Measurements from ENCODE around the gene NDUFS1.
"Not testable (repeated sequence)": the region's sequence is repeated elsewhere in the genome, so short reads cannot be mapped to it uniquely, and the experiment has no call there.

NDUFS1 gene

DNA sequence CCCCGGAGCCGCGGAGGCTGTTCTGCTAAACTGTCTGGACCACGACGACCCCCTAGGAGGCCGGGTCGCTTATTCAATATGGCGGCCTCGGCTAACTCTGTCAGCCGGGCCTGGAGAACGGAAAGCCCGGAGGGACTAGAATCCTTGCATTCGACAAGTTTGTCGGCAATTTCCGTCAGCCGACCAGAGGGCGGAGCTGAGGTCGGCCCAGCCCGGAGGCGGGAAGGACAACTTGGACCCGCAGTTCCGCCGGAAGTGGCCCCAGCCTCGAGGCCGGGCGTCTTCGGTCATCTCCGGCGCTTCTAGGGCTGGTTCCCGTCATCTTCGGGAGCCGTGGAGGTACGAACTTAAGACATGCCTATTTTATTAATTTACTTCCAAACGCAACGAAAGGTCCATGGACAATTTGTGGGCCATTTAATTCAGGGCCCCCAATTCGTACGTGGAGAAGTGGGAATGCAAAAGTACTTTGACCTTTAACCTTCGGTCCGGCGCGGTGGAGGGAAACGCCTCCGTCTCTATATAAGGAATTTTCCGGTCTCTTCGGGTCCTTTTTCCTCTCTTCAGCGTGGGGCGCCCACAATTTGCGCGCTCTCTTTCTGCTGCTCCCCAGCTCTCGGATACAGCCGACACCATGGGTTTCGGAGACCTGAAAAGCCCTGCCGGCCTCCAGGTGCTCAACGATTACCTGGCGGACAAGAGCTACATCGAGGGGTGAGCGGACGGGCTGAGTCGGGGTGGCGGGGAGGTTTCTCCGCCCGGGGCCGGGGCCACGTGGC is at the start of gene NDUFS1, which contains the start of gene EEF1B2:
TSS of gene NDUFS1 (minus strand) at position 99 of the 779 bp plus-strand sequence. CDS start 5,766 bp downstream, outside the sequence.
TSS of gene EEF1B2 (plus strand) at position 550 of the 779 bp plus-strand sequence. CDS start at position 635, 85 bp downstream.
- peak; percentile 97 for DNase-seq

DNA sequence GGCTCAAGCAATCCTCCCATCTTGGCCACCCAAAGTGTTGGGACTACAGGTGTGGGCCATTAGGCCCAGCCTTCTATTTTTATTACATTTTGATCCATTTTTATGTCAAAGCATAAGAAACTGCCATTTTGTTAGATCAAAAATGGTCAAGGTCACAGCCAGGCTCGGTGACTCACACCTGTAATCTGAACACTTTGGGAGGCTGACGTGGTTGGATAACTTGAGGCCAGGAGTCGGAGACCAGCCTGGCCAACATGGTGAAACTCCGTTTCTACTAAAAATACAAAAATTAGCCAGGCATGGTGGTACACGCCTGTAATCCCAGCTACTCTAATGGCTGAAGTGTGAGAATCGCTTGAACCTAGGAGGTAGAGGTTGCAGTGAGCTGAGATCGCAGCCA is 49.7 kb upstream of the NDUFS1 start:
- DNase-seq: no peak

DNA sequence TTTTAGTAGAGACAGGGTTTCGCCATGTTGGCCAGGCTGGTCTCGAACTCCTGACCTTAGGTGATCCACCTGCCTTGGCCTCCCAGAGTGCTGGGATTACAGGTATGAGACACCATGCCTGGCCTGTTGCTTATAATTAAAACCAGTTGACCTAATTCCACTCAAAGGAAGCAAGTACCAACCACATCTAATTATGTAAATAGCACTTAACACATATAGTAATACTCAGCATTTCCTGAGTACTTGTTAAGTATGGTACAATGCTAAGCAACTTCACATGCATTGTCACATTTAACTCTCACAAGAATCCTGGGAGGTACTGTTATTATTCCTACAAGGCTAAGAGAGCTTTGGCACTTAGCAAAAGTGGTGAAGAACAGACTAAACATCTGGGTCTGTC is 48.1 kb upstream of the NDUFS1 start:
- not testable (repeated sequence) for DNase-seq

DNA sequence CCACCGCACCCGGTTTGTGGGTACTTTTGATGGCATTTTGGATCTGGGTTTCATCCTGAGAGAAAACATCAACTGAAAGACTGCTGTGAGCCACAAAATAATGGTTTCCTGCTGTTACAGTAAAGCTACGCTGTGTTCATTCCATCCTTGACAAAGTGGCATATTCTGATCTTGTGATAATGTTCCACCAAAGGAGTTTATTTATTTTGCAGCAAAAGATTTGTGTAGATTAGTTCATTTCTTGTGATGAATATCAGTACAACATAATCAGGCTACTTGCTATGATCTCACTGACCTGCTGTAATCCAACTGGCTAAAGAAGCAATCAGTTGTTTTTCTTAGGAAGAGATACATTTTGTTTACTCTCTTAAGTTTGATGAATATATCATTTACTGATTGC is 45.5 kb upstream of the NDUFS1 start:
- no peak for DNase-seq

DNA sequence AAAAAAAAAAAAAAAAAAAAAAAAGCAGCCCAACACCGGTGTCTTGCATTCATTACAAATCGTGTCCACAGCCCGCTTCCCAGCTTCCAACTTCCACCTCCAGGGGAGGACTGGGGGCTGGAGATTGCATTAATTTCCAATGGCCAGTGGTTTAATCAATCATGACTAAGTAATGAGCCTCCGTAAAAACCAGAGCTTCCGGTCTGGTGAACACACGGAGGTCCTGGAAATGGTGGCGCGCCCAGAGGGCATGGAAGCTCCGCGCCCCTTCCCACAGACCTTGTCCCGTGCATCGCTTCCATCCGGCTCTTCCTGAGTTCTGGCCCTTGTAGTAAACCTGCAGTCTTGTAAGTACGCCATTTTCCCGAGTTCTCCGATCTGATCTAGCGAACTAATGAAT is 44.1 kb upstream of the NDUFS1 start:
- DNase-seq: no peak

DNA sequence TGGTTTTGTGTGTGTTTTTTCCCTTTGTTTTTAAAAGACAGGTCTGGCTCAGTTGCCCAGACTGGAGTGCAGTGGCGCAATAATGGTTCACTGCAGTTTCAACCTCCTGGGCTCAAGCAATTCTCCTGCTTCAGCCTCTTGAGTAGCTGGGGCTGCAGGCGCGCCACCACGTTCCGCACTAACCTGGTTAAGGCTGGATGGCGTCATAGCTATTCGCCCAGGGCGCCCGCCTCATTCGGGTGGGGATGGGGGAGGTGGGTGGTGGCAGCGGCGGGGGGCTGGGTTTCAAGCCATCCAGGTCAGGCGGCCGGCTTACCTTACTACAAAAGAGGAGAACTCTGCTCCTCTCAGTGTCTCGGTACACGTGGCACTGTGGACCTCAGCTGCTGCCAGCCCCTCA is 43.2 kb upstream of the NDUFS1 start:
- no peak for DNase-seq

DNA sequence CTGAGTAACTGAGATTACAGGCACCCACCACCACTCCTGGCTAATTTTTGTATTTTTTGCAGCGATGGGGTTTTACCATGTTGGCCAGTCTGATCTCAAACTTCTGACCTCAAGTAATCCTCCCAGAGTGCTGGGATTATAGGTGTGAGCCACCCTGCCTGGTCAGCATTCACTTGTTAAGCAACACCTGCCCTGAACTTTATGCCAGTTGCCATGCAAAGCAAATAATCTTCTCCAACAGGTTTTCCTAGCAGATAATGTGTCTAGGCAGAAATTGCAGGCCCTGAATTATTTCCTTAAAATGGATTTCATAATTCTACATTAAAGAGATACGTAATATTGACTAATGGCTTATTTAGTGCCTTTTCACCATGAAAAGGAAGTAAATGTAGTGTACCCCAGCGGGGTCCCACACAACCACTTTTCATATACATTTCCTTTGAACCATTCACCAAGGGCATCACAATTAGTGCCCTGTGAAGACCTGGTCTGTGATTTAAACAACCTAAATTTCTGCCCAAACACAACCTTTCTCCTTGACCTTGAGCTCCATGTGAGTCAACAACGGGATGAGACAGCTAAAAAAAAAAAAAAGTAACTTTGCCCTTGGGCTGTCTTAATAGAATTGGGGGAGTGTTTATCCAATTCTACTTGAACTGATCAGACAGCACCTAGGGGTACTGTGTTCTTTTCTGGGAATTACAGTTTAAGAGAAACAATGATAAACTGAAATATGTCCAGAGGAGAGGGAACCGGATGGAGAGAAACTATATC is 42.0 kb upstream of the NDUFS1 start:
- DNase-seq: no peak

DNA sequence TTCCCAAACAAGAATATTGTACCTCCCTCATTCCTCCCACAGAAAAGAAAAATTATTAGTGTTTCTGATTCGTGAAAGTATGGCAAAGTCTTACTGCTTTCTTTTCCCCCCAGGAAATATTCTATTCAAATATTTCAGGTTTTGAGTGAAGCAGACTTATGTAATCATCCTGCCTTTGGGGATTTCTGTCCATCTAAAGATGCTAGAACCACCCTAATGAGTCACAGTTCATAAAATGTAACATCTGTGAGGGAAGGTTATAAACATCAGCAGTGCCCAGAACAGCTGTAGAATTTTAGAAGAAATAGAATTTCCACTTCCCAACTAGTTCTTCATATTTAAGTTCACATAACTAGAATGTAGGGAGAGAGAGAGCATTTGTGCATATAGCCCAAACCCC is 39.4 kb upstream of the NDUFS1 start:
- DNase-seq: no peak

DNA sequence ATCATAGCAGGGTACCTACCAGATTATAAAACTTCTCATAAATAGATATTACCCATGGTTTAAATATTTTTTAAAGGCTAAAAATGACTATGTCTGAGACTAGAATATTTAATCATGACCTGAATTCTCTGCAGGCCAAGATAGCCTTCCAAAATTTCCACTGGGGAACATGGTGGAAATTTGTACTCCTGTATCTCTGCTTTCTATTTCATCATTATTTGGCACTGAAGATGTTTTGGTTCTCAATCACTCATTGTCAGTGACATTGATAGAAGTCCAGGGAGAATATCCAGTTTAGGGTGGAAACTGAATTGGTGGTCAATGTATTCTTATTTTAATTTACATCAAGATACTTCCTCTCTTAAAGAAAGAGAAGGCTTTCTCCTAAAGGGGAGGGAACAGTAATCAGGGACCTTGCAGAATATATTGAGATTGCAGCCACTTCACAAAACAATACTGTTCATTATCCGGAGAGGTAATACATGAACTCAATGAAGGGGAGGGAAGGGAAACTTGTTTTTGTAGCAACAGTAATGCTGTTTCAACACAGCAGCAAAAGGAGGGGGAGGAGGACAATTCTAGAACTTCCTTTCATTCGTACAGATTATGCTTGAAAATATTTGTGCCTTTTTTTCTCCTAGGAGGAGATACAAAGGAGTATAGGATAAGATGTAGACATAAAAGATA is 34.6 kb upstream of the NDUFS1 start:
- no peak for DNase-seq

DNA sequence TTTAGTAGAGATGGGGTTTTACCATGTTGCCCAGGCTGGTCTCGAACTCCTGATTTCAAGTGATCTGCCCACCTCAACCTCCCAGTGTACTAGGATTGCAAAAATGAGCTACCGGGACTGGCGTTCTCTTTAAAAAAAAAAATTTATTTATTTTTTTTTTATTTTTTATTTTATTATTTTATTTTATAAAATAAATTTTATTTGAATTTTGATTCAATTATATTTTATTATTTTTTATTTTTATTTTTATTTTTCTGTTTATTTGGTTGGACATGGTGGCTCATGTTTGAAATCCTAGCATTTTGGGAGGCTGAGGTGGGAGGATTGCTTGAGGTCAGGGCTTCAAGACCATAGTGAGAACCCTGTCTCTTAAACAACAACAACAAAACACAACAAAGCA is 32.9 kb upstream of the NDUFS1 start:
- DNase-seq: no peak

DNA sequence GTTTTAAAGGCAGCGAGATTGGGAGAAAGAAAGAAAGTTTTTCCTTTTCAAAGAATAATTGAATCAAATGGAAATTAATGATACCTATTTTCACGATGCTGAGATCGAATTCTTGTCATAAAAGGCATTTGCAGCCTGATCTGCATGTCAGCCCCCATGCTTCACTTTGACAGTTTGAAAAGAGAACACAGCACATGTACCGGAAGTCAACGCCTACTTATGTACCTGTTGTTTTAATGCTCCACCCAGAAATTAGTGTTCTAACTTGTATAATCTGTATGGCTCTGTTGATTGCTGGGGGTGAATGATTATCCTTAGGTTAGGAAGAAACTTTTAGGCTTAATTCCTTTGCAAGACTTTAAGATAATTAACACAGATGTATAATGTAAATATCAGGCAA is 31.4 kb upstream of the NDUFS1 start:
- no peak for DNase-seq

DNA sequence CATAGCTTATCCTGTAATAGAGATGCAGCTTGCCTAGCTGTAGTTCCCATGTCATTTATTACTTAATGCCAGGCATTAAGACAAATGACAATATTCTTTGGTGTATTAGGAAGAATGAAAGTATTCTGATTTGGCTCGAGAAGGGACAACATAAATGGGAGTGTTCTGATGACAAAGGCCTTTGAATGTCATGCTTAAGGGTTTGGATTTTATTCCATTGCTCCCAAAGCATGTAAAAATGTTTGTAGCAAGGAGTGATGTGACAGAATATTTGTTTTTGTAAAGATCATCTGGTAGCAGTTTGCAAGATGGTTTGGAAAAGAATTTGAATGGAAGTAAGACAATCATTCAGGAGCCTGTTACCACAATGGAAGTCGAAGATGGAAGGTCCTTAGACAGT is 30.9 kb upstream of the NDUFS1 start:
- DNase-seq: no peak

DNA sequence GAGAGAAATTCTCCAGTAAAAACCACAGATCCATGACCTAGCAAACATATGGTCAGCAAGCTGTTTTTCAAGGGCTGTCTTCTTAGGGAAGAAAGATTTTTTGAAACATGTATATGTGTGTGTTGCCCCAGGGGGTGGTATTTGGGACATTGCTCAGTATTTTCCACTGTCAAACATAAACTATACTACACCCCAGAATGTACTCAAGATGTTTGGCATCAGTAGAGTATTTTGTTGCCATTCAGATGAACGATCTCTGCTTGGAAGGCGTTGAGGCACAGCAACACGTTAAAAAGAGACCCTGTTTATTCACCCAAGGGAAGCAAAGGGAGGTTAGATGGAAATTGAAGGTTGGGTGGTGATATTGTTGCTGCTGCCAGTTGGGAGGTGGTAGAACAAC is 30.4 kb upstream of the NDUFS1 start:
- no peak for DNase-seq

DNA sequence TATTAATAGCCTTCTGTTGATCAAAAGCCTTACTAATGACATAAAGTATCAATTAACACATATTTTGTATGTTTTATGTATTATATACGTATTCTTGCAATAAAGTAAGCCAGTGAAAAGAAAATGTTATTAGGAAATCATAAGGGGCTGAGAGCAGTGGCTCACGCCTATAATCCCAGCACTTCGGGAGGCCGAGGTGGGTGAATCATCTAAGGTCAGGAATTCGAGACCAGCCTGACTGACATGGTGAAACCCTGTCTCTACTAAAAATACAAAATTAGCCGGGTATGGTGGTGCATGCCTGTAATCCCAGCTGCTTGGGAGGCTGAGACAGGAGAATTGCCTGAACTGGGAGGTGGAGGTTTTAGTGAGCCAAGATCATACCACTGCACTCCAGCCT is 22.3 kb upstream of the NDUFS1 start:
- DNase-seq: not testable (repeated sequence)

DNA sequence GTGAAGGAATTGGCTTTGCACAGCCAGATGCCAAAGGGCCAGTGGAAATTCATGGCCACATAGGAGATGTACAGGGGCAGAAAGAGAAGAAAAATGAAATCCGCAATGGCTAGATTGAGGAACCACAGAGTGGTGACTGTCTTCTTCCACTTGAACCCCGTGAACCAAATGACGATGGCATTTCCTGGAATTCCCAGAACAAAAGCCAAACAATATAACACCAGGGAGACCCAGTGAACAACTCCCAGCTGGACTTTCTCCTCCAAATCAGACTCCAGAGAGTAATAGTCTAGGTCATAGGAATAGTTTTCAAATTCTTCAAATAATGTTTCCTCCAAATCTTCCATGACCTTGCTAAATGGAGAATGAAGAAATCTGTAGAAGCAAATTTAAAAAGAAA is 17.7 kb upstream of the NDUFS1 start:
- DNase-seq: no peak

DNA sequence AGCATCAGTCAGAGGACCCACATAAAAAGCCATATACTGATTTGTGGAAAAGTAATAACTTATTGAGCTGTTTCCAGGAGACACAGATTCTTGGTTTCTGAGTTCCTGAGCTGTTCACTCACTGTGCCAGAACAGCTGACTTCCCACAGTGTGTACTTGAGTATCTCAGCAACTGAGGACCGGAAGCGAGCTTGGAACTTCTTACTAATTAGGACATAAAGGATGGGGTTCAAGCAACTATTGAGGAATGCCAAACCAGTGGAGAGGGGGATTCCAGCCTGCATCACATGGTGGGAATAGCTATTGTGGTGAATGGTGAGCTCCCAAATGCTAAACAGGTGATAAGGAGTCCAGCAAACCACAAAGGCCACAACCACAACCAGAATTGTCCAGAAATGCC is 16.9 kb upstream of the NDUFS1 start:
- no peak for DNase-seq

DNA sequence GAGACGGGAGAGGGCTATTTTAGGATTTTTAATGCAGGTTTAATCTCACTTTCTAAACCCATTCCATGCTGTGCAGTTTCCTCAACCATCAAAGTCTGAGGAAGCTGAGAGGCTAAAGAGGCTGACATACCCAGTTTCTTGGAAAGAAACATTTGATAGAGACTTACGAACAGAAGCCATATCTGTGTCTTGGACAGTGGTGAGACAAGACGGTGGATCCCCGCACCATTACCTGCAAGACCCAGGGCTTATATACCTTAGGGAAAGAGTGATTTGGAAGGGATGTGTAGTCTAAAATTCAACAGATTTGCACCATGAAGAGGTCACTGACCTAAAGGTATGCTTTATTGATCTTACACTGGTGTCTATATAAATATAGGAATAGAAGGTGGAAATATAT is 13.9 kb upstream of the NDUFS1 start:
- no peak for DNase-seq

DNA sequence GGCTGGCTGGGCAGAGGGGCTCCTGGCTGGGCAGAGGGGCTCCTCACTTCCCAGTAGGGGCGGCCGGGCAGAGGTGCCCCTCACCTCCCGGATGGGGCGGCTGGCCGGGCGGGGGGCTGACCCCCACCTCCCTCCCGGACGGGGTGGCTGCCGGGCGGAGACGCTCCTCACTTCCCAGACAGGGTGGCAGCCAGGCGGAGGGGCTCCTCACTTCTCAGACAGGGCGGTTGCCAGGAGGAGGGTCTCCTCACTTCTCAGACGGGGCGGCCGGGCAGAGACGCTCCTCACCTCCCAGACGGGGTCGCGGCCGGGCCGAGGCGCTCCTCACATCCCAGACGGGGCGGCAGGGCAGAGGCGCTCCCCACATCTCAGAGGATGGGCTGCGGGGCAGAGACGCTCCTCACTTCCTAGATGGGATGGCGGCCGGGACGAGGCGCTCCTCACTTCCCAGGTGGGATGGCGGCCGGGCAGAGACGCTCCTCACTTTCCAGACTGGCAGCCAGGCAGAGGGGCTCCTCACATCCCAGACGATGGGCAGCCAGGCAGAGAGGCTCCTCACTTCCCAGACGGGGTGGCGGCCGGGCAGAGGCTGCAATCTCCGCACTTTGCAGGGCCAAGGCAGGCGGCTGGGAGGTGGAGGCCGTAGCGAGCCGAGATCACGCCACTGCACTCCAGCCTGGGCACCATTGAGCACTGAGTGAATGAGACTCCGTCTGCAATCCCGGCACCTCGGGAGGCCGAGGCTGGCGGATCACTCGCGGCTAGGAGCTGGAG is 12.6 kb upstream of the NDUFS1 start:
- not testable (repeated sequence) for DNase-seq

DNA sequence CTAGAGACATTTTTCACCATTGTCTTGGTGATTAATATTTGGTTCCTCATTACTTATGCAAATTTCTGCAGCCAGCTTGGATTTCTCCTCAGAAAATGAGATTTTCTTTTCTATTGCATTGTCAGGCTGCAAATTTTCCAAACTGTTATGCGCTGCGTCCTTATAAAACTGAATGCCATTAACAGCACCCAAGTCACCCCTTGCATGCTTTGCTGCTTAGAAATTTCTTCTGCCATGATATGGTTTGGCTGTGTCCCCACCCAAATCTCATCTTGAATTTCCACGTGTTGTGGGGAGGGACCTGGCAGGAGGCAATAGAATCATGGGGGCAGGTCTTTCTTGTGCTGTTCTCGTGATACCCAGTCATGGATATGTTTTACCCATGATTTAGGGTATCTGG is 9.0 kb upstream of the NDUFS1 start:
- DNase-seq: not testable (repeated sequence)

DNA sequence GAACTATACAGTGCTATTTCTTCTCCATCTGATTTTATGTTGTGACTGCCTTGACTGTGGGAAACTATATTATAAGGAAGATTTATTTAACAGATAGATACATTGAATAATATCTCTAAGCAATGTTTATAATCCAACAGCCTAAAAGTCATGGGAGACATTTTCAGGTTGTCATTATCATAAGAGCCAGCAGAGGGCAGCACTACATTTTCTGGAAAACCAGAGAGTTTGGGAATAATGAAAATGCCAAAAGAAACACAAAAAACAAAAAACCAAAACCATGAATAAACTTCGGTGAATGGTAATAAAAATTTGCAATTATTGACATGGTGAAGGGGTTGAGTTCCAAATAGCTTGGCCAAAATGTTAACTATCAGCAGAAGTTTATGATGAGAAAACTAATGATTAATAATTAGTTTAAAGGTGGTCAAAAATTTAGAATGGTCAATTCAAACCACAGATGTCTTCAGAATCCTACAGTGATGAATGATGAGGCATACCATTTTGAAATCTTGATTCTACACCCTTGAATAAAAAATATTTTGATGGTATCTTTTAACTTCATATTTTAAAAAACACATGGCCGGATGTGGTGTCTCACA is 5.1 kb upstream of the NDUFS1 start:
- peak; percentile 54 for DNase-seq

DNA sequence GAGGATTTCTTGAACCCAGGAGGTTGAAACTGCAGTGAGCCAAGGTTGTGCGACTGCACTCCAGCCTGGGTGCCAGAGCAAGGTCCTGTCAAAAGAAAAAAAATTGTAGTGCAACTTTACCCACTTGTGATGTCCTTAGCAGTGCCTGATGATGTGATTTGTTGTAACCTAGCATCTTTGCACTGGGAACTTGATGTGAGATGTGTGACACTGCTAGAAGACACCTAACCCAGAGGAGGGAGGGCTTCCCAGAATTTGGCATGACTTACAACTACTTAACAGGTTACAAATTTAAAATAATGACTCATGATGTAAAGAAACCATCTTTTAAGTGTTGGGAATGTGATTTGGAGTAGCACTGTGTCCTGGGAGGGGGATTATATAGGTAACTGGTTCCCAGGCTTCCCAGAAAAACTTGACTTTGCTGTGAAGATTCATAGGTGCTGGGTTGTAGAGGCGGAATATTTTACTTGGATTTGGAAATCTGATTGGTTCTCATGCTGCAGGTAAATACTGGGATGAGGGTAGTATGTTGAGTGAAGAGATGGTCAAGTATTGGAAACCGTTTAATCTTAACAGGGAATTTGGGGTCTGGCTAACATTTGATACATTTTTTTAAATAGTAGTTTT is 4.1 kb upstream of the NDUFS1 start:
- DNase-seq: no peak

DNA sequence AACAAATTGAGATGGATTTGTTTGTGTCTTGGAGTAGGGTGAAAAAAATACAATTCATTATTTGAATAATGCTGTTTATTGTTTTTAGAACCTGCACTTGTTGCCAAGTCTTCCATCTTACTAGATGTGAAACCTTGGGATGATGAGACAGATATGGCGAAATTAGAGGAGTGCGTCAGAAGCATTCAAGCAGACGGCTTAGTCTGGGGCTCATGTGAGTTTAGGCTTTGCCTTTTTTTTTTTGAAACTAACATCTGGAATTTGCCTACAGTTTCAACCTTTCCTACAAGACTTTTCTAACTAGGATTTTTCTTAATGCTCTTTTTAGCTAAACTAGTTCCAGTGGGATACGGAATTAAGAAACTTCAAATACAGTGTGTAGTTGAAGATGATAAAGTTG is 3.2 kb upstream of the NDUFS1 start:
- DNase-seq: not testable (repeated sequence)

All from CD4-positive, alpha-beta T cell treated with Interleukin-10 for 1 hour (primary cell).